Umbilical cord (tissue), 2 donors: ENCODE results near the gene SLC6A11. TPM values are rescaled to one million over a fixed set of nuclear protein-coding genes. Genes with fewer than 3 reads are reported as not detected.

Experiments used
- DNase-seq: peaks from one replicate; pipeline ENCODE4 v3.0.0-alpha.2; 2015; ENCODE audit warnings: low spot score
- total RNA-seq: library from RNA; depleted of rRNA; stranded (reverse); fragments of >200 nt; gene quantifications from one replicate; pipeline ENCODE4 v1.2.3, GENCODE V29; 2014; ENCODE audit warnings: low replicate concordance; ENCODE audit not compliant: insufficient read depth

The SLC6A11 gene
- total RNA-seq, 1 donor from 2014 or later = 1.4 TPM

GRCh38 chr3:10929978-10930665, 114.1 kb downstream of the SLC6A11 start:
- DNase-seq = no peak

- DNase-seq = no peak
Measured at GRCh38 chr3:10930666-10931040, 114.6 kb downstream of the SLC6A11 start.

GRCh38 chr3:10932596-10932995, 116.6 kb downstream of the SLC6A11 start:
- no peak for DNase-seq

GRCh38 chr3:10933021-10933420, 117.0 kb downstream of the SLC6A11 start:
- DNase-seq = no peak

- DNase-seq = no peak
Measured at GRCh38 chr3:10933470-10933804, 117.4 kb downstream of the SLC6A11 start.

- peak; percentile 61 for DNase-seq
Measured at GRCh38 chr3:10933805-10934481, 117.9 kb downstream of the SLC6A11 start.

GRCh38 chr3:10935028-10935427, 119.0 kb downstream of the SLC6A11 start:
- DNase-seq = no peak

- no peak for DNase-seq
Measured at GRCh38 chr3:10935846-10936631, 120.0 kb downstream of the SLC6A11 start.

GRCh38 chr3:10936686-10937085, 120.7 kb downstream of the SLC6A11 start:
- DNase-seq = peak; percentile 34

- DNase-seq = no peak
Measured at GRCh38 chr3:10937141-10937825, 121.3 kb downstream of the SLC6A11 start.

- no peak for DNase-seq
Measured at GRCh38 chr3:10939556-10939955, 123.5 kb downstream of the SLC6A11 start.

GRCh38 chr3:10940106-10940505, 124.1 kb downstream of the SLC6A11 start:
- DNase-seq = no peak

GRCh38 chr3:10941972-10942371, 125.9 kb downstream of the SLC6A11 start:
- DNase-seq = no peak

- DNase-seq = no peak
Measured at GRCh38 chr3:10942690-10943205, 126.7 kb downstream of the SLC6A11 start.

GRCh38 chr3:10944866-10945265, 128.8 kb downstream of the SLC6A11 start:
- DNase-seq = no peak

- peak; percentile 38 for DNase-seq
Measured at GRCh38 chr3:10945683-10946287, 129.8 kb downstream of the SLC6A11 start.

- DNase-seq = no peak
Measured at GRCh38 chr3:10946526-10946925, 130.5 kb downstream of the SLC6A11 start.

- no peak for DNase-seq
Measured at GRCh38 chr3:10948326-10948725, 132.3 kb downstream of the SLC6A11 start.

GRCh38 chr3:10949197-10949596, 133.2 kb downstream of the SLC6A11 start:
- DNase-seq = no peak

- DNase-seq = peak; percentile 12
Measured at GRCh38 chr3:10950476-10951294, 134.7 kb downstream of the SLC6A11 start.
